Liver (tissue), 9 donors: ENCODE results near the gene LGALS14. TPM values are rescaled to one million over a fixed set of nuclear protein-coding genes. Genes with fewer than 3 reads are reported as not detected.

ENCODE experiments used
- DNase-seq: peaks from one replicate; pipeline ENCODE4 v3.0.0-alpha.2; 2017; ENCODE audit warnings: low spot score
- H3K27ac ChIP-seq, 2 donors: one replicate each; pipeline ENCODE4 v1.7.0; 2013; ENCODE audit warnings: inconsistent platforms in 2 of 2, low read length in 2 of 2, control low read depth in 1 of 2, low read depth in 1 of 2, mild to moderate bottlenecking in 1 of 2
- H3K27me3 ChIP-seq, 4 donors: one replicate each; pipeline versions ENCODE4 v1.6.1 to v1.7.0; 2013; ENCODE audit warnings: low read length in 3 of 4, inconsistent platforms in 1 of 4, mild to moderate bottlenecking in 1 of 4, moderate library complexity in 1 of 4; ENCODE audit not compliant: control insufficient read depth in 4 of 4, insufficient read depth in 4 of 4
- H3K36me3 ChIP-seq, 4 donors: one replicate each; pipeline versions ENCODE4 v1.6.1 to v1.7.0; 2013; ENCODE audit warnings: low read length in 3 of 4, mild to moderate bottlenecking in 3 of 4, low read depth in 1 of 4, moderate library complexity in 1 of 4; ENCODE audit not compliant: control insufficient read depth in 4 of 4, insufficient read depth in 3 of 4
- H3K4me1 ChIP-seq, 4 donors: one replicate each; pipeline versions ENCODE4 v1.6.1 to v1.7.0; 2013; ENCODE audit warnings: low read length in 3 of 4, mild to moderate bottlenecking in 3 of 4, moderate library complexity in 1 of 4; ENCODE audit not compliant: control insufficient read depth in 4 of 4, insufficient read depth in 4 of 4
- H3K4me3 ChIP-seq, 3 donors: one replicate each; pipeline versions ENCODE4 v1.6.1 to v1.7.0; 2013; ENCODE audit warnings: low read length in 3 of 3, control low read depth in 1 of 3, low read depth in 1 of 3, mild to moderate bottlenecking in 1 of 3
- H3K9ac ChIP-seq, 2 donors: one replicate each; pipeline ENCODE4 v1.7.0; 2013; ENCODE audit warnings: low read length in 2 of 2, mild to moderate bottlenecking in 2 of 2, moderate library complexity in 2 of 2, control low read depth in 1 of 2, low read depth in 1 of 2
- H3K9me3 ChIP-seq, 4 donors: one replicate each; pipeline versions ENCODE4 v1.6.1 to v1.7.0; 2013; ENCODE audit warnings: low read length in 3 of 4; ENCODE audit not compliant: control insufficient read depth in 4 of 4
- ATF3 ChIP-seq: IDR thresholded peaks from 2 replicates; pipeline ENCODE4 v1.6.1; 2016; ENCODE audit warnings: antibody characterized with exemption
- CTCF ChIP-seq: fragments of 150-350 bp; IDR thresholded peaks from 2 replicates; pipeline ENCODE4 v1.5.1; 2017; ENCODE audit warnings: improper control_type of control experiment, low read depth, low read length; ENCODE audit not compliant: missing input control
- FOXA2 ChIP-seq: IDR thresholded peaks from 2 replicates; pipeline ENCODE4 v1.6.1; 2016; ENCODE audit warnings: antibody characterized with exemption
- GABPA ChIP-seq, 2 donors: IDR thresholded peaks in 1 of 2; conservative IDR thresholded peaks in 1 of 2; 2 replicates each; pipeline ENCODE4 v1.6.1; 2016; ENCODE audit warnings: antibody characterized with exemption in 2 of 2, mild to moderate bottlenecking in 1 of 2, moderate library complexity in 1 of 2
- HNF4A ChIP-seq, 2 donors: conservative IDR thresholded peaks; 2 replicates each; pipeline ENCODE4 v1.6.1; 2016; ENCODE audit warnings: antibody characterized with exemption in 2 of 2, mild to moderate bottlenecking in 2 of 2
- HNF4G ChIP-seq: IDR thresholded peaks from 2 replicates; pipeline ENCODE4 v1.6.1; 2016; ENCODE audit warnings: antibody characterized with exemption
- JUND ChIP-seq, 2 donors: IDR thresholded peaks; 2 replicates each; pipeline ENCODE4 v1.6.1; 2016; ENCODE audit warnings: antibody characterized with exemption in 2 of 2
- MAX ChIP-seq: IDR thresholded peaks from 2 replicates; pipeline ENCODE4 v1.6.1; 2016; ENCODE audit warnings: antibody characterized with exemption
- NR2F2 ChIP-seq: IDR thresholded peaks from 2 replicates; pipeline ENCODE4 v1.6.1; 2016; ENCODE audit warnings: antibody characterized with exemption
- RAD21 ChIP-seq, 2 donors: IDR thresholded peaks; 2 replicates each; pipeline ENCODE4 v1.6.1; 2016; ENCODE audit warnings: antibody characterized with exemption in 2 of 2, mild to moderate bottlenecking in 2 of 2
- REST ChIP-seq: IDR thresholded peaks from 2 replicates; pipeline ENCODE4 v1.6.1; 2016; ENCODE audit warnings: antibody characterized with exemption, mild to moderate bottlenecking
- RXRA ChIP-seq, 2 donors: IDR thresholded peaks; 2 replicates each; pipeline ENCODE4 v1.6.1; 2017 to 2018; ENCODE audit warnings: antibody characterized with exemption in 2 of 2, mild to moderate bottlenecking in 1 of 2
- SP1 ChIP-seq: IDR thresholded peaks from 2 replicates; pipeline ENCODE4 v1.6.1; 2018; ENCODE audit warnings: antibody characterized with exemption, mild to moderate bottlenecking
- YY1 ChIP-seq: IDR thresholded peaks from 2 replicates; pipeline ENCODE4 v1.6.1; 2016; ENCODE audit warnings: antibody characterized with exemption, mild to moderate bottlenecking
- ZBTB33 ChIP-seq: IDR thresholded peaks from 2 replicates; pipeline ENCODE4 v1.6.1; 2016; ENCODE audit warnings: antibody characterized with exemption
- WGBS: extraction: QIAGEN DNeasy Blood & Tissue Kit; methylation state at CpG from one replicate; pipeline ENCODE4 v1.1.7; 2013; 5-methylcytosine and 5-hydroxymethylcytosine counted together
- polyA plus RNA-seq, 2 donors: library from polyadenylated mRNA; stranded (reverse) in 1 of 2; unstranded in 1 of 2; fragments of 200-250 nt in 1 of 2; fragments of >200 nt in 1 of 2; fragmentation: Nextera tagmentation in 1 of 2; extraction: Ambion mirVana in 1 of 2; gene quantifications; one replicate each; pipeline versions ENCODE4 v1.2.1 to v1.2.3, GENCODE V29; 2013 to 2015
- total RNA-seq, 2 donors: library from RNA; depleted of rRNA; stranded (reverse); fragments of >200 nt; gene quantifications; one replicate each; pipeline ENCODE4 v1.2.3, GENCODE V29; 2014
- donor health status: healthy.
- donor health status: healthy.
- donor health status: healthy.
- donor health status: healthy.
- donor health status: healthy.

The LGALS14 gene
- total and polyA plus RNA-seq, 4 donors = not detected

GRCh38 chr19:39738814-39739213 lies 34.5 kb downstream of the LGALS14 start:
- H3K27ac ChIP-seq = no peak overlapping the region
- H3K4me1 ChIP-seq = no peaks in the 10 kb centered on the region
- 44% methylated on average over 3 of the region's 3 CpGs for WGBS
- H3K27me3 ChIP-seq = peaks cover 0 to 5% (median 0%) of the 10 kb centered on the region in 4 donors
- no peak for DNase-seq
- no peak for TF ChIP-seq YY1
- TF ChIP-seq JUND (IDR thresholded peaks at IDR 0.05) = no peak
- TF ChIP-seq SP1 = no peak
- no peak for TF ChIP-seq REST
- TF ChIP-seq MAX = no peak
- no peak for TF ChIP-seq ATF3
- no peak for TF ChIP-seq FOXA2
- TF ChIP-seq GABPA (IDR thresholded peaks at IDR 0.05 in 1 of 2, conservative IDR thresholded peaks at IDR 0.05 in 1 of 2) = no peak
- TF ChIP-seq HNF4A (conservative IDR thresholded peaks at IDR 0.05) = no peak
- no peak for TF ChIP-seq RXRA (IDR thresholded peaks at IDR 0.05)
- no peak for TF ChIP-seq NR2F2
- no peaks in the 10 kb centered on the region for H3K9me3 ChIP-seq
- no peak overlapping the region for H3K9ac ChIP-seq
- H3K36me3 ChIP-seq = no peaks in the 10 kb centered on the region
- H3K4me3 ChIP-seq = no peak overlapping the region

- TF ChIP-seq GABPA (IDR thresholded peaks at IDR 0.05 in 1 of 2, conservative IDR thresholded peaks at IDR 0.05 in 1 of 2) (no peak), JUND (IDR thresholded peaks at IDR 0.05) (no peak), CTCF (no peak), HNF4G (no peak)
- Histone ChIP-seq H3K4me1 (no peaks in the 10 kb centered on the region), H3K27ac (no peak overlapping the region), H3K9ac (no peak overlapping the region), H3K4me3 (no peak overlapping the region), H3K27me3 (peaks cover 0 to 5% (median 0%) of the 10 kb centered on the region in 4 donors), H3K36me3 (no peaks in the 10 kb centered on the region), H3K9me3 (no peaks in the 10 kb centered on the region)
- no peak for DNase-seq
- WGBS = 77% methylated on average over 1 of the region's 1 CpG
Observed at GRCh38 chr19:39740395-39740794, 36.1 kb downstream of the LGALS14 start.

- 59% methylated on average over 3 of the region's 3 CpGs for WGBS
- no peak for DNase-seq
- no peak for TF ChIP-seq SP1
- TF ChIP-seq JUND (IDR thresholded peaks at IDR 0.05) = no peak
- TF ChIP-seq RAD21 (IDR thresholded peaks at IDR 0.05) = no peak
- TF ChIP-seq HNF4A (conservative IDR thresholded peaks at IDR 0.05) = no peak
- TF ChIP-seq ZBTB33 = no peak
- no peak for TF ChIP-seq RXRA (IDR thresholded peaks at IDR 0.05)
Observed at GRCh38 chr19:39745643-39746042, 41.4 kb downstream of the LGALS14 start.

More at GRCh38 chr19:39745643-39746042, 41.4 kb downstream of the LGALS14 start:
- Histone ChIP-seq H3K9me3 (no peaks in the 10 kb centered on the region), H3K4me3 (no peak overlapping the region), H3K36me3 (no peaks in the 10 kb centered on the region), H3K27me3 (no peaks in the 10 kb centered on the region), H3K4me1 (no peaks in the 10 kb centered on the region), H3K9ac (no peak overlapping the region), H3K27ac (no peak overlapping the region)
